Esophagus muscularis mucosa (tissue), 4 donors: ENCODE results near the gene LRIG2. TPM values are rescaled to one million over a fixed set of nuclear protein-coding genes. Genes with fewer than 3 reads are reported as not detected.
"Not testable (repeated sequence)": the region's sequence is repeated elsewhere in the genome, so short reads cannot be mapped to it uniquely, and the experiment has no call there.

Source experiments
- DNase-seq: peaks from one replicate; pipeline ENCODE4 v3.0.0-alpha.2; 2017; ENCODE audit errors: extremely low spot score
- H3K27ac ChIP-seq, 4 donors: fragments of 200-600 bp; sonication (generic); replicated peaks in 1 of 4; 1 replicate in 3 of 4; 2 replicates in 1 of 4; pipeline ENCODE4 v1.5.1; 2016 to 2019; ENCODE audit warnings: mild to moderate bottlenecking in 1 of 4
- H3K27me3 ChIP-seq, 4 donors: fragments of 200-600 bp; sonication (generic); one replicate each; pipeline versions ENCODE4 v1.5.1 to v1.6.0; 2016 to 2019
- H3K36me3 ChIP-seq, 4 donors: fragments of 200-600 bp; sonication (generic); one replicate each; pipeline ENCODE4 v1.5.1; 2016 to 2019
- H3K4me1 ChIP-seq, 4 donors: fragments of 200-600 bp; sonication (generic); one replicate each; pipeline ENCODE4 v1.5.1; 2016 to 2019
- H3K4me3 ChIP-seq, 4 donors: fragments of 200-600 bp; sonication (generic); 1 replicate in 2 of 4; 2 replicates in 2 of 4; pipeline ENCODE4 v1.5.1; 2016 to 2019; ENCODE audit warnings: mild to moderate bottlenecking in 4 of 4, moderate library complexity in 1 of 4
- H3K9me3 ChIP-seq, 4 donors: fragments of 200-600 bp; sonication (generic); 1 replicate in 3 of 4; 2 replicates in 1 of 4; pipeline ENCODE4 v1.5.1; 2016 to 2019
- CTCF ChIP-seq, 3 experiments: fragments of 200-600 bp in 2 of 3; fragments of 450-650 bp in 1 of 3; sonication (generic) in 2 of 3; IDR thresholded peaks; one replicate each; pipeline ENCODE4 v1.5.1; 2017 to 2019; ENCODE audit warnings: antibody characterized with exemption in 3 of 3, mild to moderate bottlenecking in 2 of 3, moderate library complexity in 1 of 3
- EP300 ChIP-seq: sonication (generic); formaldehyde crosslinking; IDR thresholded peaks from one replicate; pipeline ENCODE4 v1.6.1; 2017; ENCODE audit warnings: antibody characterized with exemption
- POLR2A ChIP-seq: fragments of 450-650 bp; IDR thresholded peaks from one replicate; pipeline ENCODE4 v1.6.1; 2017; ENCODE audit warnings: antibody characterized with exemption, moderate library complexity, mild to moderate bottlenecking, low read depth
- POLR2AphosphoS5 ChIP-seq, 2 donors: sonication (generic); formaldehyde crosslinking; IDR thresholded peaks; one replicate each; pipeline ENCODE4 v1.6.1; 2017; ENCODE audit warnings: antibody characterized with exemption in 2 of 2
- WGBS: methylation state at CpG from one replicate; pipeline ENCODE4 v1.1.5; 2018; 5-methylcytosine and 5-hydroxymethylcytosine counted together
- intact Hi-C: fragments of 100-400 bp; cut with DNase I; formaldehyde crosslinking; loops from one replicate; pipeline ENCODE4 v1.15.1; 2023
- total RNA-seq, 4 donors: library from RNA; depleted of rRNA; stranded (reverse); fragments of >200 nt; gene quantifications; one replicate each; pipeline versions ENCODE4 v1.1.0 to v1.2.1, GENCODE V29; 2016

The LRIG2 gene
- total RNA-seq, 4 donors from 2014 or later: 8.9 to 13.9 (median 11.3) TPM

- H3K4me3 ChIP-seq: no peak overlapping the region
- no peak for DNase-seq
- intact Hi-C loops: no loop called here
- H3K27ac ChIP-seq: no peak overlapping the region
- H3K4me1 ChIP-seq: no peaks in the 10 kb centered on the region
- WGBS: 87% methylated on average over 1 of the region's 1 CpG
- peaks cover 0 to 18% (median 13%) of the 10 kb centered on the region in 4 donors for H3K9me3 ChIP-seq
- no peaks in the 10 kb centered on the region for H3K36me3 ChIP-seq
- TF ChIP-seq POLR2AphosphoS5 (IDR thresholded peaks at IDR 0.05) (no peak), POLR2A (no peak), CTCF (IDR thresholded peaks at IDR 0.05) (no peak), EP300 (no peak)
- H3K27me3 ChIP-seq: no peaks in the 10 kb centered on the region
Measured at GRCh38 chr1:113156368-113156767, 83.4 kb downstream of the LRIG2 start.

GRCh38 chr1:113158743-113159142 lies 85.7 kb downstream of the LRIG2 start:
- H3K4me3 ChIP-seq, H3K4me1 ChIP-seq, H3K27ac ChIP-seq, H3K36me3 ChIP-seq, intact Hi-C loops, DNase-seq, H3K27me3 ChIP-seq: not testable (repeated sequence)
- H3K9me3 ChIP-seq: peaks cover 0 to 18% (median 13%) of the 10 kb centered on the region in 4 donors
- 73% methylated on average over 6 of the region's 6 CpGs for WGBS

DNA sequence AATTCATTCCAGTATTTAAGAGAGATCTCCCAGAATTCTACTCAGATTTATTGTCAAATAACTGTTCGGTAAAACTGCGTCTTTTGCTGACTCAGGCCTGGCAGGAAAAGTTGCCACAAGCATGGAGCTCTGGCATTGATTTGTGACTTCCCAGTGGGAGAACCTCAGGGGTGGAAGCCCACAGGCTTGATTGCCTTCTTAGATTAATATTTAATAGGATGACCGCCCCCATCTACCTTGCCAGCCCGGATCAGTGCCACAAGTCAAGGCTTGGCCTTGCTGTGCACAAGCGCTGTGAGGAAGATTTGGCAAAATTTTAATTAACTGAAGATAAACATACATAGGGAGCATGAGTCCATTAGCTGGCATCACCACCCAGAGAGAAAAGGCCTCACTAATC lies 93.5 kb downstream of the LRIG2 start:
- H3K4me1 ChIP-seq: no peaks in the 10 kb centered on the region
- H3K9me3 ChIP-seq: peaks cover 0 to under 1% (median under 1%) of the 10 kb centered on the region in 4 donors
- no peak overlapping the region for H3K4me3 ChIP-seq
- intact Hi-C loops: no loop called here
- H3K36me3 ChIP-seq: no peaks in the 10 kb centered on the region
- no peak for DNase-seq
- no peak overlapping the region for H3K27ac ChIP-seq
- TF ChIP-seq EP300 (no peak), POLR2AphosphoS5 (IDR thresholded peaks at IDR 0.05) (no peak), POLR2A (no peak), CTCF (IDR thresholded peaks at IDR 0.05) (no peak)
- 88% methylated on average over 4 of the region's 5 CpGs for WGBS
- no peaks in the 10 kb centered on the region for H3K27me3 ChIP-seq

DNA sequence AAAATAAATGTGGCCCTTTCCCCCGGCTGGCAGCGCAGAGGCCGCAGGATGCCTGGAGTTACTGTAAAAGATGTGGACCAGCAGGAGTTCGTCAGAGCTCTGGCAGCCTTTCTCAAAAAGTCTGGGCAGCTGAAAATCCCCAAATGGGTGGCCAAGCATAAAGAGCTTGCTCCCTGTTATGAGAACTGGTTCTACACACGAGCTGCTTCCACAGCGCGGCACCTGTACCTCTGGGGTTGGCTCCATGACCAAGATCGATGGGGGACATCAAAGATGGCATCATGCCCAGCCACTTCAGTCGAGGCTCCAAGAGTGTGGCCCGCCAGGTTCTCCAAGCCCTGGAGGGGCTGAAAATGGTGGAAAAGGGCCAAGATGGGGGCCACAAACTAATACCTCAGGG lies 95.9 kb downstream of the LRIG2 start:
- Histone ChIP-seq H3K36me3 (no peaks in the 10 kb centered on the region), H3K4me1 (no peaks in the 10 kb centered on the region), H3K9me3 (peaks cover 0 to 20% (median 14%) of the 10 kb centered on the region in 4 donors), H3K27ac (no peak overlapping the region), H3K27me3 (no peaks in the 10 kb centered on the region), H3K4me3 (no peak overlapping the region)
- WGBS: 67% methylated on average over 10 of the region's 10 CpGs
- DNase-seq: no peak
- TF ChIP-seq POLR2A (no peak), CTCF (IDR thresholded peaks at IDR 0.05) (no peak), EP300 (no peak), POLR2AphosphoS5 (IDR thresholded peaks at IDR 0.05) (no peak)
- intact Hi-C loops: no loop called here

DNA sequence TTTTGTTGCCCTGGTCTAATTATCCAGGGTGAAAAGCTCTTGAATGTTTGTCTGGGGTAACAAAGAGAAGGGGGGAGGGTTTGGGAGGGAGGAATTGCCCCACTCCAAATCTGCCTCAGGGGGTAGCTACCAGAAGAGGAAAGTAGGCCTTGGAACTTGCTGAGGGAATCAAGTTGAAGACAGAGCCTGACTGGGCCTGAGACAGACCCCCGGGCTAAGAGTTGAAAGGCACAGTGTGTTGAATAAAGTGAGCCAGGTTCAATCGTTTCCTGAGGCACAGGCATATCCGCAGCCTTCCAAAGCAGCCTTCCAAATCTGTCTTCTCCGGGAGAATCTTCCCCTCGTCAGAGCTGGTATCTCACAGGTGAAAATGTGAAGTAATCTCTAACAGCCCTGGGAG lies 96.6 kb downstream of the LRIG2 start:
- 90% methylated on average over 5 of the region's 5 CpGs for WGBS

More for the DNA sequence above, 96.6 kb downstream of the LRIG2 start:
- TF ChIP-seq CTCF (IDR thresholded peaks at IDR 0.05) (no peak), POLR2AphosphoS5 (IDR thresholded peaks at IDR 0.05) (no peak), EP300 (no peak), POLR2A (no peak)
- Histone ChIP-seq H3K27ac (no peak overlapping the region), H3K9me3 (peaks cover 0 to 21% (median 14%) of the 10 kb centered on the region in 4 donors), H3K4me3 (no peak overlapping the region), H3K27me3 (no peaks in the 10 kb centered on the region), H3K36me3 (no peaks in the 10 kb centered on the region), H3K4me1 (no peaks in the 10 kb centered on the region)
- no peak for DNase-seq
- intact Hi-C loops: no loop called here
